HG02610 (cell line): ENCODE measurements around the gene SYNDIG1.
"Not testable (repeated sequence)": the region's sequence is repeated elsewhere in the genome, so short reads cannot be mapped to it uniquely, and the experiment has no call there.

Experiments
- ATAC-seq: cut with Tn5 transposase; IDR thresholded peaks from one replicate; pipeline ENCODE4 v1.9.1; 2021; ENCODE audit warnings: mild to moderate bottlenecking, moderate library complexity; ENCODE audit not compliant: unreplicated experiment

Gene SYNDIG1

DNA sequence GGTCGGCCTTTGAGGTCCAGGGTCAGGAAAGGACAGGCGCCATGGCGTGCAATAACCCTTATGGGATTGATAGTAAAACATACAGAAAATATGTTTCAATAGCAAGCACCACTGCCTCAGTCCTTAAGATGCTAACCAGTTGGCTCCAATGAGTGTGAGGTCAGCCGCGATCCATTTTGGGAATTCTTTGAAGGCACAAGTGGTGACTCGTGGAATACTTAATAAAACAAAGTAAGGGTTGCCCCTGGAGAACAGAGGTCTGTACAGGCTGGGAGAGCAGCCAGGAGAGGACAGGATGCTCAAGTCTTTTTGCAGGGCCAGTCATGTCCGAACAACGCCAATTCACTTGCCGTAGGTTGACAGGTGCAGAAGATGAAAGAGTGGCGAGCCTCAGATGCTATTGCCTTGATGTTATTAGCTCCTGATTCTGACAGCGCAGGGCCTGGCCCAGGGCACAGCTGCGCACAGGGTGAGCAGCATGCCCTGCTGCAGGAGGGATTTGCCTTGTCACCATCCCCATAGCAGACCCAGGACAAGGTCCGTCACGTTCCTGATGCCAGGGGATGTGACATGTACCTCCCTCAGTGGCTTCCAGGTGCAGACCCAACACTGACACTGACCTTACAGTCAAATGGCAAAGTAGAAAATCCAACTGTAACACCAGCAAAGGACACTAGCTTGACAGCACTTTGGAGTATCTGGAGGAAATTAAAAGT lies 21.8 kb downstream of the SYNDIG1 start:
- ATAC-seq: no peak

DNA sequence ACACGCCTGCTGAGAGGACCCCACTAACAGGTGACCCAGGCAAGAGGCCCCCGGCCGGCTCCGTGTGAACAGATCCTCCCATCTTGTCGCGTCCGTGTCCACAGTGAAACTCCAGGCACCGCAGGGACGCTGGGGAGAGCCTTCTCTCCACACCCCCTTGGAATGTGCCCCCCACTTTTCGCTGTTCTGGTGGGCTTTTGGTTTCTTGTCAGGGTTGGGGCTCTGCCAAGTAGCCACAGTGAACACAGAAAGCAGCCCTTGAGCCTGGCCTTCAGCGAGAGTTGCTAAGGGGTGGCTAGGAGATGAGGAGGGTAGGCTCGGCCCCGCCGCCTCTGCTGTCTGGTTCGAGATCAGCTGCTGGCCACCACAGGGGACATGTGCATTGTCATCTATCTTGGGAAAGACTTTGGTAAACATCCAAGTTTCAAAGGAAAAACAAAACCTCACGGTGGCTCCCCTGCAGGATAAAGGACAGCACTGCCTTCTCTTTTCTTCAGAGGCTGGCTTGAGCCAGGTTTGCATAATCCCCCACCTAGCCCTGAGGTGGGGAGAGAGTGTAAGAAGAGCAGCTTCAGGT lies 22.7 kb downstream of the SYNDIG1 start:
- ATAC-seq: no peak

GRCh38 chr20:24492698-24493097 lies 23.3 kb downstream of the SYNDIG1 start:
- no peak for ATAC-seq

GRCh38 chr20:24493181-24493580 lies 23.8 kb downstream of the SYNDIG1 start:
- no peak for ATAC-seq

DNA sequence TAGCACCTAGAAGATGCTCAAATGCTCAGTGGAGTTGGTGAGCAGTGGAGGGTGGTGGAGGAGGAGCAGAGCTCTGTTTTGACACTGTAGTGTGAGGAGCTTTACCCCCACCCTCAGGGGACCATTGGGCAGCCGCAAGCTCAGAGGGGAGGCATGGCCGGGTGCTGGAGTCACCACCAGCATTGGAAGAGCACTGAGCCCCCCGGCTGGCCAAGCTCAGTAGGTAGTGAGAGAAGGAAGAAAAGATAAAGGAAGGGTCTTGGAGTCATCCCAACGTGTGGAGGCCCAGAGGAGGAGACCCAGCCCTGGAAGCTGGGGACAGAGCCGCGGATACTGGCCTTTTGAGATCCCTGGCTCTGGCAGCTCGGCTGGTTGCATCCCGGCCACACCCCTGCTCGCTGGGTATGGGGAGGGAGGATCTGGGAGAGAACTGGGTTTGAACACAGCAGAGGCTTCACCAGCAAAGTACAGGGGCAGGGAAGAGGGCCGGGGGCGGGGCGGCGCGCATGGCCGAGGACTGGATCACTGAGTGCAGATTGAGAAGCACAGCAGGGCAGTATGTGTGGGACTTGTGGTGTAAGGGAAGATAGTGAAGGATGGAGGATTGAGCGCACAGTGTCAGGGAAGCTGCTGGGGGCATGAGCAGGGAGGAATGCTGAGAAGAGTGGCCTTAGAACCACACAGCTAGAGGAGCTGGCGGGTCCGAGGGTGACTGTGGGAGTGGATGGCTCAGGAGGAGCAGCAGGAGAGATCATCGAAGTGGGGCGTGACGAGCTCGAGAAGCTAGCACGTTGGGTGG lies 24.4 kb downstream of the SYNDIG1 start:
- no peak for ATAC-seq

DNA sequence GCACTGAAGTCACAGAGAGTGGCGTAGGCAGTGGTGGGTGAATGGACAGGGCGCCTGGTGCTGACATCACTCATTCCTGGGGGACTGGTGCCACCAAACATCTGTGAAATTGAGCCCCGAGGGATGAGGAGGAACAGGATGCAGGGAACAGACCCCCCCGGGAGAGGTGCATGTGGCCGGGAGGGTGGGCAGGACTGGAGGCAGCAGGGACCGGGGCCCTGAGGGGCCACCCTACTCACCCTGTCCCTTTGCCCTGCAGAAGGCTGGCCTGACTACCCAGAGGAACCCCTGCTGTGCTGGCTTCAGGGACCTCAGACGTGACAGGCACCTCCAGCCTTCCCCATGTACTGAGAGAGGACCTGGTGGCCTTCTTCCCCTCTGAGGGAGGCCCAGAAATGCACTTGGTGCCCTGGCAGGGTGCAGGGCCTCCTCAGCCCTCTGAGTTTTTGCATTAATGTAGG lies 25.1 kb downstream of the SYNDIG1 start:
- ATAC-seq: no peak

DNA sequence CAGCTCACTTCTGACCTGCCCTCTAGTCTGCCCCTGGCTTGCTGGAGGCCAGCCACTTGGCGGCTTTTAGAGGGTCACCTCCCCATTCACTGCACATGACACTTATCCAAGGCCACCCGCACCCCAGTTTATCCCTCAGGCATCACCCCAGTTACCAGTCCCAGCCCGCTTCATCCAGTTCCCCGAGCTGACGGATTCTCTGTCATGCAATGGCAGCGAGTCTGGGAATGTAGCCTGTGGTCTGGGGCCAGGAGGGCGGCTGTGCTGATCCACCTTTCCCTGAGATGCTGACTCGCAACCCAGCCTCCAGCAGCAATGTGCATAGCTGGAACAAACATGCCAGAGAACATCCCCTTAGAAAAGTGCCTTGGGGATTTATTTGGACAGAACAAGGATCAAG lies 25.8 kb downstream of the SYNDIG1 start:
- ATAC-seq: no peak

DNA sequence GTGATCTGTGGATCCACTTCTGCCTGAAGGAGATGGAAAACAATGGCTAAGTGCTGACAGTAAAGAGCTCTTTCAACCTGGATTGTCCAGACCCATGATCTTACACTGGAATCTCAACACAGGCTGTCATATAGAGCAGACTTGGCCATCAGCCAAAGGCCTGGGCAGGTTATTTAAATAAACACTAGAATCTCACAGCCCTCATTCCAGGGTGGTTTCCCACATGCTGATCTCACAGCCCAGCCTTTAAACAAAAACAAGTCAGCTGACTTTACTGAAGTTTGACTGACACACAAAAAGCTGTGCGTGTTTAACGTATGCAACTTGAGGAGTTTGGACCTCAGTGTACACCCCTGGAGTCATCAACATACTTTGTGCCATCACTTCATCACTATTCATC lies 28.4 kb downstream of the SYNDIG1 start:
- ATAC-seq: no peak

DNA sequence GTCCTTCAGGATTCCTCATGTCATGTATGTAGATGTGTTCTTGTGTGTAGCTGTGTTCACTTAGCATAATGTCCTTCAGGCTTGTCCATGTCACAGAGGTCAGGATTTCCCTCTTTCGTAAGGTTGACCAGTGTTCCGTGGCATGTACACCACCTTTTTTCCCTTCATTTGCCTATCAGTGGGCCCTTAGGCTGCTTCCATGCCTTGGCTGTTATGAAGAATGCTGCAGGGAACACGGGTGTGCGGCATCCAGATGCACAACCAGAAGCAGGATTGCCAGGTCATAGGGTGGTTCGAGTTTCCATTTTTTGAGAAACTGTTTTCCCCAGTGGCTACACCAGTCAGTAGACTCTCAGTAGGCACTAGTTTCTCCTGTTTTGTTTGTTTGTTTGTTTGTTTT lies 29.2 kb downstream of the SYNDIG1 start:
- ATAC-seq: no peak

GRCh38 chr20:24499472-24499871 lies 30.0 kb downstream of the SYNDIG1 start:
- ATAC-seq: no peak

GRCh38 chr20:24501764-24502556 lies 32.5 kb downstream of the SYNDIG1 start:
- no peak for ATAC-seq

- ATAC-seq: no peak
These were observed 33.2 kb downstream of the SYNDIG1 start for GRCh38 chr20:24502661-24503060.

DNA sequence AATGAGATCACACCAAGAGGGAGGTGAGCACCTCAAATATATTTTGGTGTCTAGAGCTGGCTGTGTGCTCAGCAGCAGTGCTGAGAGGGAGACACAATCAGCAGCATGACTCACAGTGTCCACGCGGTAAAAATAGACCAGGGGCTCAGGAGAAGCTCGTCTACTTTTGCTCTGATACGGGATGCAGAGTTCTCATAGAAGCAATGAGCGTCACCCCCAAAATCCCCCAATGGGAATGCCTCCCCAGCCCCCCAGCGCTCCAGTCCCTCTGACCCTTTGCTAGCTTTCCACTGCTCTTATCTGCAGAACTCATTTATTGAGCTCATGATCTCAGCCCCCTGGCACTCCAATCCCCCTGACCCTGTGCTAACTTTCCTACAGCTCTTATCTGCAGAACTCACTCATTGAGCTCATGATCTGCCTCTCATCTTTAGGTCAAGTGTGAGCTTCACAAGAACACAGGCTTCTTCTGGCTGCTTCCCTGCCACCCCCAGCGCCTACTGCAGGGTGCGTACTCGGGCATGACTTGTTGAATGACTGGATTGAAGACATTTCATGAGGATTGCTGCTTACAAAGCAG lies 34.0 kb downstream of the SYNDIG1 start:
- ATAC-seq: no peak

DNA sequence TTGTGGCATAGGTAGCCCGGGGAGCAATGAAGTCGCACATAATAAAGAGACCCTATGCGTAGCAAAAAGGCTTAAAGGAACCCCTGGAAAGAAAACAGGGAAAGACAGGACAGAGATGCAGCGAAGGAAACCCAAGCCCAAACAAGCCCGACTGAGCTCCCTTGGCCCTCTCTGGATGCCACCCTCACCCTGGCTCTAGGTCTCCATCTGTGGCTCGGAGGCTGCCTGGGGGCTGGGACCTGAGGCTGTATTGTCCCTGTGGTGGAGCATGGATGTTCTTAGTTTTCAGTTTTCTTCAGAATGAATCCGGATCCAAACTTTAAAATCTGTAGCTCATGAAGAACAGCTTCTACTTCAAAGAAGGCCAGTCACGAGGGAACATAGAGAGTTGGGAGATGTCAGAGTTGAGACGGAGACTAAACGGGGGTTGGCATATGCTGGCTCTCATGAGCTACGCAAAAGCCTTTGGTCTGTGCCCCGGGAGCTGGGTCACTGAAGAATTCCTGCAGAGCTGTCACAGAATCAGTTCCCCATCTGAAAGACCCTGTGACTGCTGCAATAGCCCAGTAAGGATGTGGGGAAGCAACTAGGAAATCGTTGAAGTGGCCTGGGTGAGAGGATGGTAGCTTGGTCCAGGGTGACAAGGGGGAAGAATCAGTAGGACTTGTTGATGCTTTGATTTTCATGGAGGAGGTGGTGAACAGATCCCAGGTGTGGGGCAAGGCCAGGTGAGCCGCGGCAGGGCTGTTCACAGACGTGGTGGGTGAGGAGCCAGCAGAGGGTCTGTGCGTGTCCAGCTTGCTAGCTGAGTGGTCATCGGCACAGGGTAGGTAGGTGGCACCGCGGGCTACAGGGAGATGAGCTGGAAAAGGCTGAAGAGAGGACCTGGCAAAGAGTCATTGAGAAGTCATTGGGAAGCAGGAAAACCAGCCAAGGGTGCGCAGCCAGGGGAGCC lies 35.2 kb downstream of the SYNDIG1 start:
- ATAC-seq: no peak

DNA sequence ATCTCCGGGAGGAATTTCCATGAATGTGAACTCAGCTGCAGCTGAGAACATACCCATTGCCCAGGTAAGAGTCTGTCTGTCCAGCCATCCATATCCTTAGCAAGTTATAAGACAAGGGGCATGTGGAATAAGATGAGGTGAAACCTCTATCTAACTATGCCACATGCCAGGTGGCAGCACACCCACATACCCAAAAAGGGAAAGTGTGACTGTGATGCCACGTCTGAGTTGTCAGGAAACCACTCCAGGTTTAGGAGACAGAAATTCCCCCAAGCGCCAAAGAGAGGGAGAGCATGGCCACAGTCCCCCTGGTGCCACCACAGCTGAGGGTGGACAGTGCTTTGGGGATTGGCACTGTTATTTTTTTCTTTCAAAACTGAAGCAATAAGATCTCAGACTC lies 36.7 kb downstream of the SYNDIG1 start:
- ATAC-seq: no peak

GRCh38 chr20:24506696-24507095 lies 37.3 kb downstream of the SYNDIG1 start:
- no peak for ATAC-seq

DNA sequence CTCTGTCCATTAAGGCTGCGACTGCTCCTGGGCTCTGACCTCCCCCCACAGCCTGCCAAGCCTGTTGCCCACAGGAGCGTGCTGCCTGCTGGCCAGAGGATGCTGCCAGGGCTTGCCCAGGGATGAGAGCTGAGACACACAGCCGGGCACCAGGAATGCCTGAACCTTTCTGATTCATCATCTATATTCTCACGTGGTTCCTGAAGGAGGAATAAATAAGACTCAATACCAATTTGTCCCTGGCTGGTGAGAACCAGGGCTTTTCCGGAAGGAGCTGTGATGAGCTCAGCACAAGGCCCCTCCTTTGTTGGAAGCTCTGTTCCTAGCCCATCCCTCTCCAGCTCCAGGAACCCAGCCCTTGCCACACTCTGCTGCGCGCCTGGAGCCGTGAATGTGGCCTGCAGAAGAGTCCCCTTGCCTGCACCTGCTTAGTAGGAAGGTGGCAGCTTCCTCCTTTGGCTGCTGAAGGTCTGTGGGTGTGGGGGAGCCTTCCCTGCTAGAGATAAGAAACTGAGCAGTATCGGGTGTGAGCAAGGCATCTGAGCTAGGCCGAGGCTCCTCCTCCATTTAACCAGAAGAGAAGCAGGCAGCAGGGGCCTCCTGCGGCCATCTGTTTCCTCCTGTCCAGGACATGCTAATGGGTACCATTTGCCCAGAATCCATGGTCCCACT lies 37.9 kb downstream of the SYNDIG1 start:
- ATAC-seq: no peak

DNA sequence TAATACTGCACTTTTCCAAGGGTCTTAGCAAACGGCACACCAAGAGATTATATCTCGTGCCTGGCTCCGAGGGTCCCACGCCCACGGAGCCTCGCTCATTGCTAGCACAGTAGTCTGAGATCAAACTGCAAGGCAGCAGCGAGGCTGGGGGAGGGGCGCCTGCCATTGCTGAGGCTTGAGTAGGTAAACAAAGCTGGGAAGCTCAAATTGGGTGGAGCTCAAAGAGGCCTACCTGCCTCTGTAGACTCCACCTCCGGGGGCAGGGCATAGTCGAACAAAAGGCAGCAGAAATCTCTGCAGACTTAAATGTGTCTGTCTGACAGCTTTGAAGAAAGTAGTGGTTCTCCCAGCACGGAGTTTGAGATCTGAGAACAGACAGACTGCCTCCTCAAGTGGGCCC lies 43.0 kb downstream of the SYNDIG1 start:
- ATAC-seq: not testable (repeated sequence)

- no peak for ATAC-seq
These were observed 49.1 kb downstream of the SYNDIG1 start for GRCh38 chr20:24518515-24518914.
